Suprapubic skin (tissue), 3 donors: ENCODE data around the gene PPIB.

ENCODE experiments used
- EP300 ChIP-seq: sonication (generic); formaldehyde crosslinking; IDR thresholded peaks from one replicate; pipeline ENCODE4 v1.6.1; 2017; ENCODE audit warnings: antibody characterized with exemption
- POLR2A ChIP-seq, 2 donors: fragments of 450-650 bp; IDR thresholded peaks; one replicate each; pipeline ENCODE4 v1.6.1; 2017; ENCODE audit warnings: antibody characterized with exemption in 2 of 2, mild to moderate bottlenecking in 2 of 2, moderate library complexity in 2 of 2
- TF ChIP-seq, protein P1 (sequence below), 2 donors: fragments of 200-600 bp in 1 of 2; fragments of 450-650 bp in 1 of 2; sonication (generic) in 1 of 2; IDR thresholded peaks; one replicate each; pipeline ENCODE4 v1.5.1; 2016 to 2019; ENCODE audit warnings: antibody characterized with exemption in 2 of 2, mild to moderate bottlenecking in 1 of 2, moderate library complexity in 1 of 2

DNA sequence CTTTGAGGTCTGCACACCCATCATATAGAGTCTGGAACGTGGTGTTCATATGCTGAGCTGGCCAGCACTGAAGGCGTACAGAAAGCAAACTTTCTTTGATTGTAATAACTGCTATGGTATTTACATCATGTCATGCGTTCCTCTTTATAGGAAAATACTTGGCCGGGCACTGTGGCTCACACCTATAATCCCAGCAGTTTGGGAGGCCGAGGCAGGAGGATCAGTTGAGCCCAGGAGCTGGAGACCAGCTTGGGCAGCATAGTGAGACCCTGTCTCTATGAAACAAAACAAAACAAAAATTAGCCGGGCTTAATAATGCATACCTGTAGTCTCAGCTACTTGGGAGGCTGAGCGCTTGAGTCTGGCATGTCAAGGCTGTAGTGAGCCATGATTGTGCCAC is 14.7 kb downstream of the PPIB start:
- TF ChIP-seq, protein P1, sequence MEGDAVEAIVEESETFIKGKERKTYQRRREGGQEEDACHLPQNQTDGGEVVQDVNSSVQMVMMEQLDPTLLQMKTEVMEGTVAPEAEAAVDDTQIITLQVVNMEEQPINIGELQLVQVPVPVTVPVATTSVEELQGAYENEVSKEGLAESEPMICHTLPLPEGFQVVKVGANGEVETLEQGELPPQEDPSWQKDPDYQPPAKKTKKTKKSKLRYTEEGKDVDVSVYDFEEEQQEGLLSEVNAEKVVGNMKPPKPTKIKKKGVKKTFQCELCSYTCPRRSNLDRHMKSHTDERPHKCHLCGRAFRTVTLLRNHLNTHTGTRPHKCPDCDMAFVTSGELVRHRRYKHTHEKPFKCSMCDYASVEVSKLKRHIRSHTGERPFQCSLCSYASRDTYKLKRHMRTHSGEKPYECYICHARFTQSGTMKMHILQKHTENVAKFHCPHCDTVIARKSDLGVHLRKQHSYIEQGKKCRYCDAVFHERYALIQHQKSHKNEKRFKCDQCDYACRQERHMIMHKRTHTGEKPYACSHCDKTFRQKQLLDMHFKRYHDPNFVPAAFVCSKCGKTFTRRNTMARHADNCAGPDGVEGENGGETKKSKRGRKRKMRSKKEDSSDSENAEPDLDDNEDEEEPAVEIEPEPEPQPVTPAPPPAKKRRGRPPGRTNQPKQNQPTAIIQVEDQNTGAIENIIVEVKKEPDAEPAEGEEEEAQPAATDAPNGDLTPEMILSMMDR (IDR thresholded peaks at IDR 0.05) = no peak
- TF ChIP-seq POLR2A (IDR thresholded peaks at IDR 0.05) (no peak), EP300 (no peak)
